Hepatocyte (in vitro differentiated cells): ENCODE data around the gene SLC44A1. TPM values are rescaled to one million over a fixed set of nuclear protein-coding genes. Genes with fewer than 3 reads are reported as not detected.

ENCODE experiments used
- DNase-seq: peaks from one replicate; pipeline ENCODE4 v3.0.0-alpha.2; 2016; ENCODE audit warnings: low spot score
- H2AFZ ChIP-seq: fragments of 200-600 bp; sonication (generic); 2 replicates; pipeline ENCODE4 v1.6.0; 2016; ENCODE audit warnings: antibody characterized with exemption, mild to moderate bottlenecking
- H3K27ac ChIP-seq: fragments of 200-600 bp; sonication (generic); 2 replicates; pipeline ENCODE4 v1.5.1; 2016; ENCODE audit warnings: mild to moderate bottlenecking
- H3K27me3 ChIP-seq: fragments of 200-600 bp; sonication (generic); 2 replicates; pipeline ENCODE4 v1.6.1; 2016
- H3K36me3 ChIP-seq: fragments of 200-600 bp; sonication (generic); replicated peaks from 2 replicates; pipeline ENCODE4 v1.5.1; 2016; ENCODE audit warnings: low read depth; ENCODE audit not compliant: insufficient read depth
- H3K4me1 ChIP-seq: fragments of 200-600 bp; sonication (generic); 2 replicates; pipeline ENCODE4 v1.5.1; 2016; ENCODE audit warnings: mild to moderate bottlenecking, moderate library complexity; ENCODE audit not compliant: insufficient read depth
- H3K4me2 ChIP-seq: fragments of 200-600 bp; sonication (generic); 2 replicates; pipeline ENCODE4 v1.6.0; 2016
- H3K4me3 ChIP-seq: fragments of 200-600 bp; sonication (generic); 2 replicates; pipeline ENCODE4 v1.5.1; 2016; ENCODE audit warnings: mild to moderate bottlenecking
- H3K79me2 ChIP-seq: fragments of 200-600 bp; sonication (generic); 2 replicates; pipeline ENCODE4 v1.6.0; 2017; ENCODE audit warnings: mild to moderate bottlenecking
- H3K9me2 ChIP-seq: fragments of 200-600 bp; sonication (generic); replicated peaks from 2 replicates; pipeline ENCODE4 v1.6.0; 2017; ENCODE audit warnings: mild to moderate bottlenecking; ENCODE audit not compliant: insufficient read depth
- H3K9me3 ChIP-seq: fragments of 200-600 bp; sonication (generic); 2 replicates; pipeline ENCODE4 v1.5.1; 2016; ENCODE audit warnings: low read depth, mild to moderate bottlenecking
- H4K20me1 ChIP-seq: fragments of 200-600 bp; sonication (generic); 2 replicates; pipeline ENCODE4 v1.6.0; 2016; ENCODE audit warnings: mild to moderate bottlenecking; ENCODE audit not compliant: insufficient read depth, poor library complexity, severe bottlenecking
- EZH2 ChIP-seq: fragments of 200-600 bp; sonication (generic); IDR thresholded peaks from 2 replicates; pipeline ENCODE4 v1.6.1; 2016; ENCODE audit warnings: antibody characterized with exemption, mild to moderate bottlenecking, borderline replicate concordance
- EZH2phosphoT487 ChIP-seq: fragments of 200-600 bp; sonication (generic); IDR thresholded peaks from one replicate; pipeline ENCODE4 v1.6.1; 2018; ENCODE audit warnings: antibody characterized with exemption, mild to moderate bottlenecking, low read depth, moderate library complexity; ENCODE audit not compliant: unreplicated experiment, severe bottlenecking
- WGBS: methylation state at CpG from one replicate; pipeline ENCODE4 v1.1.6; 2016; ENCODE audit warnings: low lambda C conversion rate; ENCODE audit errors: missing lambda C conversion rate; 5-methylcytosine and 5-hydroxymethylcytosine counted together
- polyA plus RNA-seq: library from polyadenylated mRNA; unstranded; fragments of >200 nt; fragmentation: Nextera tagmentation; extraction: Ambion mirVana; gene quantifications from 2 replicates; pipeline ENCODE4 v1.2.1, GENCODE V29; 2016
- total RNA-seq: library from RNA; depleted of rRNA; stranded (reverse); fragments of >200 nt; gene quantifications from 2 replicates; pipeline ENCODE4 v1.2.3, GENCODE V29; 2014
- TF ChIP-seq, protein P1 (sequence below): fragments of 200-600 bp; sonication (generic); IDR thresholded peaks from 2 replicates; pipeline ENCODE4 v1.5.1; 2016; ENCODE audit warnings: antibody characterized with exemption, mild to moderate bottlenecking; ENCODE audit not compliant: poor library complexity

The SLC44A1 gene
- total and polyA plus RNA-seq, 2 experiments from 2014 or later, result 31.3 to 64.9 TPM

- Histone ChIP-seq H3K4me3 (no peak overlapping the region), H3K4me1 (peaks cover 21% of the 10 kb centered on the region), H3K27me3 (no peaks in the 10 kb centered on the region), H3K79me2 (peaks cover 27% of the 10 kb centered on the region), H4K20me1 (no peaks in the 10 kb centered on the region), H3K9me3 (no peaks in the 10 kb centered on the region), H3K27ac (peak overlapping the region; percentile 51), H2AFZ (no peak overlapping the region), H3K9me2 (no peaks in the 10 kb centered on the region), H3K4me2 (no peak overlapping the region), H3K36me3 (no peaks in the 10 kb centered on the region)
- TF ChIP-seq EZH2 (no peak), EZH2phosphoT487 (no peak)
- TF ChIP-seq, protein P1, sequence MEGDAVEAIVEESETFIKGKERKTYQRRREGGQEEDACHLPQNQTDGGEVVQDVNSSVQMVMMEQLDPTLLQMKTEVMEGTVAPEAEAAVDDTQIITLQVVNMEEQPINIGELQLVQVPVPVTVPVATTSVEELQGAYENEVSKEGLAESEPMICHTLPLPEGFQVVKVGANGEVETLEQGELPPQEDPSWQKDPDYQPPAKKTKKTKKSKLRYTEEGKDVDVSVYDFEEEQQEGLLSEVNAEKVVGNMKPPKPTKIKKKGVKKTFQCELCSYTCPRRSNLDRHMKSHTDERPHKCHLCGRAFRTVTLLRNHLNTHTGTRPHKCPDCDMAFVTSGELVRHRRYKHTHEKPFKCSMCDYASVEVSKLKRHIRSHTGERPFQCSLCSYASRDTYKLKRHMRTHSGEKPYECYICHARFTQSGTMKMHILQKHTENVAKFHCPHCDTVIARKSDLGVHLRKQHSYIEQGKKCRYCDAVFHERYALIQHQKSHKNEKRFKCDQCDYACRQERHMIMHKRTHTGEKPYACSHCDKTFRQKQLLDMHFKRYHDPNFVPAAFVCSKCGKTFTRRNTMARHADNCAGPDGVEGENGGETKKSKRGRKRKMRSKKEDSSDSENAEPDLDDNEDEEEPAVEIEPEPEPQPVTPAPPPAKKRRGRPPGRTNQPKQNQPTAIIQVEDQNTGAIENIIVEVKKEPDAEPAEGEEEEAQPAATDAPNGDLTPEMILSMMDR, result no peak
- WGBS, result no CpG with 5 or more reads among the region's 1 CpG
- no peak for DNase-seq
Observed at GRCh38 chr9:105331755-105332154, 87.3 kb downstream of the SLC44A1 start.

DNA sequence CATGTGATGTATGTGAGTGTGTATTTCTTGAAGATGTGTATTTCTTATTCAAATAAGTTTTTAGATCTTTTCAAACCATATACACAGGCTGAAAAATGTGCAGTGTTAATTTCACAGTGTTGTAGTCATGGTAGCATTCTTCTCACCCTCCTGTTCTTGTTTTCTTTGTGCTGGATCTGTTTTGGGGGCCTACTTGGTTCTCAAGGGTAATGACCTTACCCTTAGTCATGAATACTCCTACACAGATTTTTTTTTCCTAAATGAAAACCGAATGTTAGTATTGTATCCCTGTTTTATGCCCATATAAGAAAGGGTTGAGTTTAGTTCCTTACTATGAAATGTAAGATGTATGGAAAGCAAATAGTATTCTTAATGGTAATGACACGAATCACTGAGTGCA lies 88.0 kb downstream of the SLC44A1 start:
- H3K4me3 ChIP-seq, result no peak overlapping the region
- no peak overlapping the region for H3K4me2 ChIP-seq
- 98% methylated on average over 2 of the region's 2 CpGs for WGBS
- no peaks in the 10 kb centered on the region for H3K9me3 ChIP-seq
- H3K79me2 ChIP-seq, result peaks cover 26% of the 10 kb centered on the region
- H3K9me2 ChIP-seq, result no peaks in the 10 kb centered on the region
- no peak for DNase-seq
- no peak overlapping the region for H2AFZ ChIP-seq
- H3K36me3 ChIP-seq, result no peaks in the 10 kb centered on the region
- H3K27ac ChIP-seq, result peak overlapping the region; percentile 51
- peaks cover 21% of the 10 kb centered on the region for H3K4me1 ChIP-seq
- no peaks in the 10 kb centered on the region for H3K27me3 ChIP-seq
- TF ChIP-seq EZH2 (no peak), EZH2phosphoT487 (no peak)
- TF ChIP-seq, protein P1, result no peak
- no peaks in the 10 kb centered on the region for H4K20me1 ChIP-seq

GRCh38 chr9:105333076-105333475 lies 88.6 kb downstream of the SLC44A1 start:
- Histone ChIP-seq H3K4me3 (no peak overlapping the region), H3K4me1 (peaks cover 21% of the 10 kb centered on the region), H3K36me3 (no peaks in the 10 kb centered on the region), H4K20me1 (no peaks in the 10 kb centered on the region), H3K9me3 (no peaks in the 10 kb centered on the region), H2AFZ (no peak overlapping the region), H3K27ac (no peak overlapping the region), H3K9me2 (no peaks in the 10 kb centered on the region), H3K79me2 (peaks cover 26% of the 10 kb centered on the region), H3K4me2 (no peak overlapping the region), H3K27me3 (no peaks in the 10 kb centered on the region)
- WGBS, result 100% methylated on average over 1 of the region's 1 CpG
- TF ChIP-seq EZH2phosphoT487, result no peak
- TF ChIP-seq, protein P1, result no peak
- DNase-seq, result no peak

GRCh38 chr9:105333811-105334210 lies 89.4 kb downstream of the SLC44A1 start:
- H2AFZ ChIP-seq, result no peak overlapping the region
- H3K36me3 ChIP-seq, result no peaks in the 10 kb centered on the region
- no peaks in the 10 kb centered on the region for H4K20me1 ChIP-seq
- no peaks in the 10 kb centered on the region for H3K9me3 ChIP-seq
- no peak overlapping the region for H3K4me2 ChIP-seq
- DNase-seq, result no peak
- H3K9me2 ChIP-seq, result no peaks in the 10 kb centered on the region
- no peaks in the 10 kb centered on the region for H3K27me3 ChIP-seq
- no peak overlapping the region for H3K27ac ChIP-seq
- H3K4me3 ChIP-seq, result no peak overlapping the region
- WGBS, result 80% methylated on average over 1 of the region's 1 CpG
- H3K4me1 ChIP-seq, result peaks cover 21% of the 10 kb centered on the region
- TF ChIP-seq EZH2phosphoT487, result no peak
- TF ChIP-seq EZH2, result no peak
- TF ChIP-seq, protein P1, result no peak
- H3K79me2 ChIP-seq, result peaks cover 22% of the 10 kb centered on the region
